HG03196 (cell line): ENCODE results near the gene TRIM2.

Source experiments
- ATAC-seq: cut with Tn5 transposase; IDR thresholded peaks from one replicate; pipeline ENCODE4 v1.9.1; 2021; ENCODE audit not compliant: unreplicated experiment

The TRIM2 gene

DNA sequence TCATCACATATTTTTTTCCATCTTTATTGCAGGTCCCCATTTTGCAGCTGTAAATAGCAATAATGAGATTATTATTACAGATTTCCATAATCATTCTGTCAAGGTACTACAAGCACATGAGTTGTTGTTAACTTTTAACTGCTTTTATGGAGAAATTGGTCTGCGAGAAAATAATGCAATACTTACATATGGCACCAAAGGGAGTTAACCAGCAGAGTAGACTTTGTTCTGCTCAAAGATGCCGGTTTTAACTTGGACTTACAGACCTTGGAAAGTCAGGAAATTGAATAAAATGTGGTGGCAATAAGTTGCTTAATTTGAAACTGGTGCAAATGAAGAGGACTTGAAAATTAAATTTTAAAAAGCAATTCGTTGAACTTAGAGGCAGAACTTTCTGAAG, 119.8 kb downstream of the TRIM2 start:
- ATAC-seq, result no peak

DNA sequence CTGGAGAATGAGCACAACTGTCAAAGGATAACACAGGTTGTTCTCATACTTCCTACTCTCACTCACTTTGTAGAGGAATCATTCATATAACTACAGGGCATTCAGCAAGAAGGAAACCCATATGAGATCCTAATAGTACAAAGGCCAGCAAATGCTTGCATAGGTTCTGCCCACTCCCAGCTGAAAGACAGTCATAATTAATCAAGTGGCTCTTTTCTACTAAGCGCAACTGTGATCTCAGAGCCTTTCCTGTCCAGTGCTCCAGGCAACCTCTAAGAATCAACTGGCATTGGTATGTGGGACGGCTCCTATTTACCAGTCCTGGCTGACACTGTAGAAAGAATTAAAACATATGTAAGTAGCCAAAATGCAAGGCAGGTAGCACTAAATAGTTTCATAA, 121.3 kb downstream of the TRIM2 start:
- no peak for ATAC-seq

DNA sequence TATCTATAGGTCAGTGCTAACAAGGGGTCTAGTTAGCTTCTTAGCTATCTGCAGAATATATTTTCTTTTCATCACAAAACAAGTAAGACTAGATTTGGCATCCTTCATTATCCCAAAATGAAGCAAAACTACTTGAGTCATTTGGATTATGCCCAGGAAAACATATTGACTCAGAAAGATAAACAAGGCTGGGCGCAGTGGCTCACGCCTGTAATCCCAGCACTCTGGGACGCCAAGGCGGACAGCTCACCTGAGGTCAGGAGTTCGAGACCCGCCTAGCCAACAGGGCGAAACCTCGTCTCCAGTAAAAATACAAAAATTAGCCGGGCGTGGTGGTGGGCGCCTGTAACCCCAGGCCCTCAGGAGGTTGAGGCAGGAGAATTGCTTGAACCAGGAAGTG, 122.3 kb downstream of the TRIM2 start:
- ATAC-seq, result no peak

DNA sequence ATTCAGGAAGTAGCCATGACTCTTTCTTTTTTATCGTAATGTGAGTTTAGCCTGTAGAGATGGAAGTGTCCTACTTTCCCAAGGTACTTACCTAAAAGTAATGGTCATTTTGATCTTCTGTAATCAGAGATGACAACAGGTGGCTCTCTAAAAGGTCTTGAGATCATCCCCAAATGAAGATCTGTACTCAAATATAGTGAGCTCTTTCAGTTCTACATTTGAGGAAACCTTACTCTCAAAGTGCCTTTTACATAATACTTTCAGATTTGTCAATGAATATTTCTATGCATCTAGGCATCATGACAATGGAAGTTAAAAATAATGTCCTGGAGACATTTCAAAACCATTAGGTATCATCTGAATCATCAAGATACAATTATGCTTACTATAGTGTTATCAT, 123.0 kb downstream of the TRIM2 start:
- no peak for ATAC-seq

DNA sequence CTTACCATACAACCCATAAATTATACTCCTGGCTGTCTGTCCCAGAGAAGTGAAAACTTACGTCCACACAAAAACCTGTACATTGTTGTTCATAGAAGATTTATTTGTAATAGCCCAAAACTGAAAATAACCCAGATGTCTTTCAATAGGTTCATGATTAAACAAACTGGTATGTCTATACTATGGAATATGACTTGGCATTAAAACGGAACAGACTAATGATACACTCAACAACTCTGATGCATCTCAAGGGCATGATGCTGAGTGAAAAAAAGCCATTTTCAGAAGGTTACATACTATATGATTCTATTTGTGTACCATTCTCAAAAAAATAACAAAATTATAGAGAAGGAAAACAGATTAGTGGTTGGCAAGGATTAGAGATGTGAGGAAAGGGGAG, 128.7 kb downstream of the TRIM2 start:
- no peak for ATAC-seq

DNA sequence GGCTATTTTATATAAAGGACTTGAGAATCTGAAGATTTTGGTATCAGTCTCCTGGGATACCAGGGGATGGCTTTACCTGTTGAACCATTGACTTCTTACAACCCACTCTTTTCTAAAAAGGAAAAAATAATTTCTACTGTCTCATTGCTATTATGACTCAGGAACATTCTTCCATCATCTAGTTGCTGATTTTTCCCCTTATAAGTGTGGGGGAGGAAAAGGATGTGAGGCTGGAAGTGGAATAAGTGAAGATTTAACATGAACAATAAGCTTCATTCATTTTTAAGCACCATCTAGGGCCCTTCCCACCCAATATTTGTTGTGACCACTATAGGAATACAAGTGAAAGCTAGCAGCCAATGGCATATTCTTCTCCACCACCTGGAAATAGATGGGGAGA, 129.6 kb downstream of the TRIM2 start:
- ATAC-seq, result no peak

DNA sequence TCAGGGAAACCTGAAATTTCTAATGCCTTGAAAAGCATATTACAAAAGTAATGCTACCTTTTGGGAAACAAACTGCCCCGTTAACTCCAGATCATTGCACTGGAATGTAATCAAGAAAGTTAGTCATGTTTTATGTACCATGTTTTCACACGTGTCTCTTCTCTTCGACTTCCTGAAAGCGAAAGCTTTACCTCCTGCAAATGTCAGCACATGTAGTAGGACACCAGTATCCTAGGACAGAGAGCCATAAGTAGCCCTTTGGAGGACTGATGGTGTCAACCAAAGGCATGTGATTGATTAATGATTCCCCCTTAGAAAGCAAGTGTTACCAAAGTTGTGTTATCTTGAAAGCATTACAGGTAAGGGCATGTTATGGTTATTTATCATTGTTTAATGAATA, 131.4 kb downstream of the TRIM2 start:
- no peak for ATAC-seq

DNA sequence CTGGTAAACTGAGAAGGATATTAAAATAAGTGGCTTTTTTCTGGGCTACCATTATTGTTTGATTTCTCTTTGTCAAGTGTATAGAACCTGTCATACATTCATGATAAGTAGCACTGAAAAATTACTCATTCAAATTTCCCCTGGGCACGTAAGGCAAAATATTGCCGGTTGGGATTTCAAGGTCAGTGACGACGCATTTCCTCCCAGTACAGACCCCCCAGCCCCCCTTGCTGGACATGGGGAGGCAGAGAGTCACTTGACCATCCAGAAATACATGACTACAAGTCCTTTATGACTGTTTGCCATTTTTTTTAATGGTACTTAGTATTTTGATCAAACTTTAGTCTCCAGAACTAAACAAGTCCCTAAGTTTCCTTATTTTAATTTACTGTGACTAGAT, 133.4 kb downstream of the TRIM2 start:
- no peak for ATAC-seq

DNA sequence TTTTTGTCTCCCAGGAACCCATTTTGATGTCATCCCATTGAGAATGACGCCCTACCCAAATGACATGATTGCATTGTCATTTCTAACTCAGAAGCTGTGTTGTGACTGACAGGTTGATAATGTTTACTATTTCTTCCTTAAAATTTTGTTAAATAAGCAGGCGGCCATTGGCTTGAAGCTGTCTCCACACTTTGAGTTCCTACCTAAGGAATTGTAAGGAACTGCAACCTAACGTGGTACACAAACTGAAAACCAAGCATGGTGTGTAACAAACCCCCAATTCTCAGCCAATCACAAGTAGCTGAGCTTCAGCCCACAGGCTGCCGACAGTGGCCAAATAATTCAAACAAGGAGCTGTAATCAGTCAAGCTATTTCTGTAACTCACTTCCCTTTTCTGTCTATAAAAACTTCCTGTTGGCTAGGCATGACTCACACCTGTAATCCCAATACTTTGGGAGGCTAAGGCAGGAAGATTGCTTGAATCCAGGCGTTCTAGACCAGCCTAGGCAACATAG, 137.4 kb downstream of the TRIM2 start:
- ATAC-seq, result no peak

DNA sequence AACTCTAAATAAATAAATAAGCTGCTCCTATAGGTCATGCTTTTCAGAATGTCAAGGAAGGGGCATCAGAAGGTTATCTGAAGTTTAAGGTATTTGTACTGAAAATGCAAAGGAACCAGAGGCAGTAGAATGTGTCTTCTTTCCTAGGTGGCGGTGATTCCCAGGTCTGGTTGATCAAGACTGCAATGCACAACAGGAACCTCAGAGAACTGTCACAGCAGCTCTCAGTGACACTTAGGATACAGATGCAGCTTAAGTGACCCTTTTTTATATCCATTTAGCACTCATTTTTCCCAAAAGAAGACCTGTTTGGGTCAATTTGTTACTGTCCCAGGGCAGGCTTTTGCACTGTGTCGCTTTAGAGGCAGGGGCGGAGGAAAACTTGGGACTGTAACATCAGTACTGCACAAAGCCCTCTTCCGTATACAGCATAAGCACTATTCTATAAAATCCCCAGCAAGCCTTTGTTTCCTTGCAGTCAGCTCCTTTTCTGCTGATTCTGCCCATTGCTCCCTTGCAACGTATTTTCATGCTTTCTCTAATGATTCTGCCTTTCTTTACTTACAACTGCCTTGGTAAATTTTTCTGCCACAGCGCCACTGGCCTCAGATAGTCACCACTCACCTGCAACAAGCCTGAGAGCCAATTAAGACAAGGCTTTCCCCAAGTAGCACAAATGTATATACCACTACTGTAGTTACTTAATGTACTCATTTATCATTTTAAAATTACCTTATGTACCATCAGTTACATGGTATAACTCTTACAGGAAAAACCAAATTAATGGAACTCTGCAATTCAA, 138.7 kb downstream of the TRIM2 start:
- ATAC-seq, result no peak

DNA sequence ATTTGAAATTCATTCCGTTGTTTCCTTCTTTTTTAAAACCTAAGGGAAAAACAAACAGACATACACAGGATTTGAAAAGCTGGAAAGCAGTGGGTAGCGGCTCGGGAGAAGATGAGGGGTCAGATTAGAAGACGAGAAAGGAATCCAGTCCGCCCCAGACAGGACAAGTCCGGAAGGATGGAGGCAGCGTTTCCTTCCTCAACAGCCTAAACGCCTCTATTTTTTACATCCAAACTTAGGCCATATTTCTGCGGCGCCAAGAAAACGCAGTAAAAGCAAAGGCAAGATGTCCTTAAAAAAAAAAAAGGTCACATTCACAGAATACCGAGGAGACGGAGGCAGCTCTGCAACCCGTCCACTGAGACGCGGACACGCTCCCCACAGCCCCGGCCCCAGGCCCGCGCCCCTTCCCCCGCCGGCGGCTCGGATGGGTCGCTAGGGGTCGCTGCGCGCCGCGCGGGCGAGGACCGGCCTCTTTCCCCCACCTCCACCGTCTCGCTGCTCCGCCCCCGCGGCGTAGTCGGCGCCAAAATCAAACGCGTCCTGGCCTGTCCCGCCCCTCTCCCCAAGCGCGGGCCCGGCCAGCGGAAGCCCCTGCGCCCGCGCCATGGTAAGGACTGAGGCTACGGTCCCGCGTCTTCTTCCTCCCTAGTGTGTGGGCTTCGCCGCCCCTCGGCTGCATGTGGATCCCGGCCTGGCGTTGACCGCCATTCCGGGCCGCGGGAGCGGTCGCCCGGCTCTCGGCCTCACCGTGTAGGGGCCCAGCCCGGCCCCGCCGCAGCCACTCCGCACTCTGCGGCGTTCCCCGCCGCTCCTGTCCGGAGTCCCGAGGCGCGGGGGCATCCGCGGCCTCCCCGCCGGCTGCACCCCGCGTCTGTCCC, 140.1 kb downstream of the TRIM2 start, which contains the start of gene MND1:
Gene MND1, plus strand, starts transcription at position 558 of the 881 bp plus-strand sequence. Its CDS starts 50 bp downstream, at position 608.
- ATAC-seq, result peak; percentile 78

DNA sequence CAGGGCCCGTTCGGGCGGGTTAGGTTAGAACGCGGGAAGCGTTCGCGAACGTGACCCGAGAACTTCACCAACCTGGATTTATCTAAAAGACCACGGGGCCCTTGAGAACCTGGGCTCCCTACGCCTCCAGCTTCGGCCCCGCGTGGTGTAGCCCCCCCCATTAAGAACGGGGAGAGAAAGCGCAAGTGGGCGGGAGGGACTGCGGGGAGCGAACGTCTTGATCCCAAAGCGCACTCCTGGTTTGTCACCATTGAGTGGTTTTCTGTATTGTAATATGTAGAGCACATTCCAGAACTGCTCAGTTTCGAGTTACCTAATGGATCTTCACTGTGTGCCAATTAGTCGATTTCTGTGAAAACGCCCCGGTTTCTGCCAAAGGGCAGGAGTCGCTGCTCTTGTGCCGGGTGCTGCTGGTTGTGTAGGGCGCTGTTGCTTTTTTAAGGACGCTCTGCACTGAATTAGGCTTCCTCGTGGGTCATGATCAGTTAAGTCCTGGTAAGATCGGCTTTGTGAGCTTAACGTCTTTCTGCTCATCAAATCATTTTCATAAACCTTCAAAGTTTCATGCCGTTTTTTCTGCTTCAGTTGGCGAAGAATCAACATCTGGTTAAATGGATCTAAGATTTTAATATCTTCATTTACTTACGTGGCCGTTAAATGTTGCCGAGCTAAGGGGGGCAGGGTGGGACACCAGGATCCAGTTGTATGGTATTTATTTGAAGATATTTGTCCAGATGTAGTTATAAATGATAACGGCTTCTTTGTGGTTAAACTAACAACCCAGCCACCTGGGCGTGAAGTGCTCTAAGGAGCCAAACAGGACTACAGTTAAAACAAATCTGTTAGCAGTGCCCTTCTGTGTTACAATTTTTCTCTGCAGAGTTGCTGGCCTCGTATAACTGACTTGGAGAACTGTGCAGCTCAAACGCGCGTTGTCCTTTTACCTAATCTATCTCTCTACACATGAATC, 141.1 kb downstream of the TRIM2 start:
- peak; percentile 28 for ATAC-seq

DNA sequence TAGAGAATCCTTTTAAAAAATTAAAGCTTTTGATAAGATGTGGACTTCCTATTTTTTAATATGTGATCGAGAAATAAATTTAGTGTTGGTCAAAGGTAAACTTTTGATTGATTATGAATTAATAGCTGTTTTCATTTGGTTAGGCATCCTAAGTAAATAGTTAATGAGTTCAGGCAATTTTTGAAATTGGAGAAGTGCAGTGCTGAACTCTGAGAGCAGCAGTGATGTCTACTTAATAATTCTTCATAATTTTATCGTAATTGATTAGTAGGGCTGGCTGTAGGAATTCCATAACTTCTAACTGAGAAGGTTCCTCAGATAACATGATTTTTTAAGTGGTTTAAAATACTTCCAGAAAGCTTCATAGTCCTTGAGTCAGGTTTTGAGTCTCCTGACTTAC, 141.8 kb downstream of the TRIM2 start:
- no peak for ATAC-seq

DNA sequence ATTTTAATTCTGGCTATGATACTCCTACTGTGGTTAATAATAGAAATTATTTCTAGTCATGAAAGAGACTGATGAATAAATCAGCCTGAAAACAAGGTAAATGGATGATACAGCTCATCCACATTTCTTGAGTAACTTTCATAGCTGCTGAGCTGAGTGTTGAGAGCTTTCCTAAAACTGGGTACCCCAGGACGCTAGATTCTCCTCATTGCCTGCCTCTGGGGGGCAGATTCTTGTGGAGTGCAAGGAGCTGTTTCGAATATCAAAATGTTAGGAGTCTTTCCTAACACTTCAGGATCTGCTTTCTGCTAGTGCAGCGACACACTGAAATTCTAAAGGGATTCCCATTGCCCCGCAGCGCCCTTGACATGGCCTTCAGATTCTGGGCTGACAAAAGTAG, 142.3 kb downstream of the TRIM2 start:
- no peak for ATAC-seq

DNA sequence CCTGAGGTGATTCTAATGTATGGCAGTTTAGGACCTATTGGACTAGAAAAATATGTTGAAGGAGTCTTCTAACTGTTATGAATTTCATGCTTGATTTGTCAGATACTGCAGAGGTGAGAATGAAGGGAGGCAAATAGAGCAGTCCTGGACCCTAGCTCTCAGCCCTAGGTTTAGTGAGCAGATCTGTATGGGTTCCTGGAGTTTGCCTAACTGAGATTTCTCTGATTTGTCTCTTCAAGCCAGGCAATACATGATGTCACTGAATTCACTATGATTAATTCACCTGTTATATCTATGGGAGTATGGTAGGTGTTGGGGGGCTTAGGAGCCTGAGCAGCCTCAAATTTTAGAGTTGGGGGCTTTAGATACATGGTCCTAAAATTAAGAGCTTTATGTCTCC, 142.9 kb downstream of the TRIM2 start:
- ATAC-seq, result no peak

DNA sequence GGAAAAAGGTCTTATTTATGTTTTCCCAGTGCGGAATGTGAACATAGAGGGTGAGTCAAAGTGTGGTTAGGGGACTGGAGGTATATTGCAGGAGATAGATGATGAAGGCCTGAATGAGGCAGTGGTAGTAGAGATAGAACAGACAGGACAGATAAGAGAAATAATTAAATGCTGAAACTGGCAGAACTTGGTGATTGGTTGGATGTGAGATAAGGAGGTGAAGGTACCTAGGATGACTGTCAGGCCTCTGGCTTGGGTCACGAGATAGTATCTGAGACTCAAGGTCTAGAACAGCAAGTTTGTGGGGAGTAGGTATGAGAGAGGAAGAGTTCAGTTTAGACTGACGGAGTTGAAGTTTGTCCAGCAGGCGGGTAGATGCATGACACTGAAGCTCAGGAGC, 143.8 kb downstream of the TRIM2 start:
- ATAC-seq, result no peak

DNA sequence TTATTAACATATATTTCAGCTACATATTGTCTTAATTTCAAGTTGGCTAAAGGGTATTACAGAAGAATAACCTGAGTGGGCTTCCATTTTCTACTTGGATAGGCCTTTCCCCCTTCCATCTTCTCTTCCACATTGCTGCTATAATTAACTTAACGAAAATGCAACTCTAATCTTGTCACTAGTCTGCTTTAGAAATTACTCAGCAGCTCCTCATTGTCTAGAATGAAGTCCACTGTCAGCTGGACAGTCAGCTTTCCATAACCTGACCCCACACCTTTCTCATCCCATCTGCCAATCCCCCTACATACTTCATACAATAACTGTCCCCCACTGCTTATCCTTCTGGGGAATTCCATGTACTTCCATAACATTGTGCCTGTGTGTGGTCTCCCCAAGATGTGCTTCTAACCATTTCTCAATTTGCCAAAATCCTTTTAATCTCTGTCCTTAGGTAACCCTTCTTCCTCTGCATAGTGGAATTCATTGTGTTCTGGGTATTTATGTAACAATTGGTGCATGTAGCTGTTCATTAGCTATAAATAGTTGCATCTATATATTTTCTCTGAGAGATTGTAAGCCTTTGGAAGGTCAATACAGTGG, 145.1 kb downstream of the TRIM2 start:
- no peak for ATAC-seq

DNA sequence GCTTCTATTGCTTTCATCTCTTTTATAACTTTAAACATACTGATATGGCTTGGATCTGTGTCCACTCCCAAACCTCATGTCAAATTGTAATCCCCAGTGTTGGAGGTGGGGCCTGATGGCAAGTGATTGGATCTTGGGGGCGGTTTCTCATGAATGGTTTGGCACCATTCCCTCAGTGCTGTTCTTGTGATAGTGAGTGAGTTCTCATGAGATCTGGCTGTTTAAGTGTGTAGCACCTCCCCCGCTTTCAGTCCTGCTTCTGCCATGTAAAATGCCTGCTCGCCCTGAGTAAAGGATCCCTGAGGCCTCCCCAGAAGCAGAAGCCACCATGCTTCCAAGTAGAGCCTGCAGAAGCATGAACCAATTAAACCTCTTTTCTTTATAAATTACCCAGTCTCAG, 157.9 kb downstream of the TRIM2 start:
- ATAC-seq, result no peak

DNA sequence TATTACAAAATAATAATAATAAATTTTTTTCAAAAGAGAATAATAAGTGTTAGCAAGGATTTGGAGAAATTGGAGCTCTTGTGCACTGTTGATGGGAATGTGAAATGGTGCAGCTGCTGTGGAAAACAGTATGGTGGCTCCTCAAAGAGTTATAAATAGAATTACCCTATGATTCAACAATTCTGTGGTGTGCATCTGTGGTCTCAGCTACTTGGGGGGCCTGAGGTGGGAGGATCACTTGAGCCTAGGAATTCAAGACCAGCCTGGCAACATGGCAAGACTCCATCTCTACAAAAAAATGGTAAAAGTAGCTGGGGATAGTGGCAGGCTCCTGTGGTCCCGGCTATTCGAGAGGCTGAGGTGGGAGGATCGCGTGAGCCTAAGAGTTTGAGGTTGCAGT, 159.8 kb downstream of the TRIM2 start:
- ATAC-seq, result no peak

DNA sequence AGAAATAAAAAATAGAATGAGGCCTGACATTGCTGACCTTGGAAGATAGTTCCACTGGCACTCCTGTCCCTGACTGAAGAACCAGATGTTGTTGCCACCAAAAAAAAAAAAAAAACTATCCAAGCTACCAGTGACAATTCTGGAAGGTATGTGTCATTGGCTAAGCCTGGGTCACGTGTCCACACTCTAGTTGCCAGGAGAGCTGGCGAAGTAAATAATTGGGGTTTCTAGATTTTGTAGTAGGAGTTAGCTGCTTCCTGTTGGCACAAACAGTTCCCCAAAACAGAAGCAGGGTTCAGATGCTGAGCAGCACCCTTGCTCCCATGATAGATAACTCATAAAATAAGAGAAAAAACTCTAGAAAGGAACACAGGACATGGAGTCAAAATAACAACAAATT, 160.8 kb downstream of the TRIM2 start:
- no peak for ATAC-seq
